Measurements from ENCODE around the gene KCNAB2.

DNA sequence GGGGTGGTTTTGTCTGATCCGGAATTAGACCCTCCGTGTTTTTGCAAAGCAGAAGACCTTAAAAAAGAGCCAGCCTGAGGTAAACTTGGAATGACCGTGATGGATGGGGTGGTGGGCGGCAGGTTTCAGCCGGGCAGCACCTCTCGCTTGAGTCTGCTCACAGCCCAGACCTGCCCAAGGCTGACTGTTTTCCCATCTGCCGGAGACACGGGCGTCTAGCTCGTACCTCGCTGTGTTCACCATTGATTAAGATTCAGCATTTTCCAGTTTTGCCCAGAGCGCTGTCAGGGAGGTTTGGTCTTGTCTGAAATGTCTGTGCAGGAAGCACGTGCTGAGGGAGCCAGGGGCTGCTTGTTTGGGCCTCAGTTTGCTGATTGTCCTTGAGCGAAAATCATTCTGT lies 591 bp downstream of the KCNAB2 start:
- TF ChIP-seq EZH2 (IDR thresholded peaks at IDR 0.05; ENCODE audit: low read length, unreplicated experiment) (no peak), EZH2phosphoT487 (IDR thresholded peaks at IDR 0.05; ENCODE audit: borderline replicate concordance, low read length) (no peak)
- TF ChIP-seq, protein P1, sequence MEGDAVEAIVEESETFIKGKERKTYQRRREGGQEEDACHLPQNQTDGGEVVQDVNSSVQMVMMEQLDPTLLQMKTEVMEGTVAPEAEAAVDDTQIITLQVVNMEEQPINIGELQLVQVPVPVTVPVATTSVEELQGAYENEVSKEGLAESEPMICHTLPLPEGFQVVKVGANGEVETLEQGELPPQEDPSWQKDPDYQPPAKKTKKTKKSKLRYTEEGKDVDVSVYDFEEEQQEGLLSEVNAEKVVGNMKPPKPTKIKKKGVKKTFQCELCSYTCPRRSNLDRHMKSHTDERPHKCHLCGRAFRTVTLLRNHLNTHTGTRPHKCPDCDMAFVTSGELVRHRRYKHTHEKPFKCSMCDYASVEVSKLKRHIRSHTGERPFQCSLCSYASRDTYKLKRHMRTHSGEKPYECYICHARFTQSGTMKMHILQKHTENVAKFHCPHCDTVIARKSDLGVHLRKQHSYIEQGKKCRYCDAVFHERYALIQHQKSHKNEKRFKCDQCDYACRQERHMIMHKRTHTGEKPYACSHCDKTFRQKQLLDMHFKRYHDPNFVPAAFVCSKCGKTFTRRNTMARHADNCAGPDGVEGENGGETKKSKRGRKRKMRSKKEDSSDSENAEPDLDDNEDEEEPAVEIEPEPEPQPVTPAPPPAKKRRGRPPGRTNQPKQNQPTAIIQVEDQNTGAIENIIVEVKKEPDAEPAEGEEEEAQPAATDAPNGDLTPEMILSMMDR (conservative IDR thresholded peaks at IDR 0.05; ENCODE audit: low read depth, low read length) = no peak
